IPS DF 4.7 (cell line): ENCODE data around the gene ADORA2A.

Experiments used
- DNase-seq: peaks from one replicate; pipeline ENCODE4 v3.0.0-alpha.2; 2013; ENCODE audit warnings: low spot score; ENCODE audit errors: extremely low read depth

The ADORA2A gene

DNA sequence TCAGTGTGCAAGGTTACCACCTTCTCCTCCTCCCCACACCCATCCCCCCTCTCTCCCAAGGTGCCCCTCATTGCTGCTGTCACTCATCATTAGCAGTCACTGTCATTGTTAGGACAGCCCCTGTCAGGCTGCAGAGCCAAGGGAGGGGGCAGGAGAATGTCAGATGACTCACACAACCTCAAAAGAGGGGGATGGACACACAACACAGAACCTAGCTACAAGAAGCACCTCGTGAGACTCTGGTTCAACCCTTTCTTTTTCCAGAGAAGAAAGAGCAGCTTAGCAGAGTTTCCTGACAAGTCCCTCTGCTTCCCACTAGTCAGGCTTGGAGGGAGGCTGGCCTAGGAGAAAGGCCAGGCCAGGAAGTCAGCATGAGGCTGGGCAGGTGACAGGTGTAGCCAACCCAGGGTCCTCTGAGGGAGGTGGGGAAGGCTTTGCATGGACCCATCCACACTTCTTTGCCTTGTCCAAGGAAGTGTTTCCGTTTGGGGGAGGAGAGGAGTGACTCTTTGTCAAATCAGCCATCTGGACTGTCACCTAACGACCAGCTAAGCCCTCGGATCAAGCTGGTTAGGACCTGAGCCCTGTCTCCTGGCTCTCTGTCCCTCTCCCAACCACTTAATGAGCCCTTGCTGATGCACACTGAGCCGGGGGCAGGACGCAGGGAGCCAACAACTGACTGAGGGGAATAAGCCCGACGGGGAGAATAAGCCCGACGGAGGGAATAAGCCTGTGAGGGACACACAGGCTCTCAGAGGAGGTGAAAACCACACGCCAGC is 18.3 kb downstream of the ADORA2A start:
- DNase-seq = no peak

DNA sequence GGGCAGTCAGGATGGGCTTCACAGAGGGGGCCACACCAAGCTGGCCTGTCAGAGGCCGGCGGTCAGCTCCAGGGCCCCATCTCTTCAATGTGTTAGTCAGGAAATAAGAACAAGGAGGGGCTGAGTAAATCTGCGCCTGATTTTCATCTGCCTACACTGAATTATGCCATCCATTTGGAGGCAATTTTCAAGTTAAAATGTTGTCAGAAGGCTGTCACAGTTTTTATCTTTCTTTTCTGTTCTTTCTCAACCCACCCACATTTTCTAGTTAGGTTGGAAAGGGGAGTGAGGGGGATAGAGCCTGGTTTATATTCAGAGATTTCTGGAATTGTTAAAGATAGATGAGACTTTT is 18.8 kb downstream of the ADORA2A start:
- DNase-seq = no peak

DNA sequence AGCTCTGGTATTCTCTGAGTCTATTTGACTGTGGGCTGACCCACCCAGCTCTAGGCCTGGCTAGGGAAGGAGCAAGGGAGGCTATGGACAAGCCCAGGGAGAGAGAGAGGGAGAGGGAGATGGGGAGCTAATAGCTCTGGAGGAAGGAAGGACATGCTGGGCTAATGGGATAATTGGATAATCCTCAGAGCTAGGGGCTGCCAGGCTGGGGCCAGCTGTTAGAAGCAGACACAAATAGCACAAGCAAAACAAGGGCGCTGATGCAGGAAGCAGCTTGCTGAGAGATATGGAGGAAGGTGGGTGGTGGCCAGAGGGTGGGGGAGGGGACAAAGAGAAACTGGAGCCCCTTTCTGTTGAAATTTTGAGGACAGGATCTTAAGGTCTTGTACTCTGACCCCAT is 23.2 kb downstream of the ADORA2A start:
- no peak for DNase-seq

DNA sequence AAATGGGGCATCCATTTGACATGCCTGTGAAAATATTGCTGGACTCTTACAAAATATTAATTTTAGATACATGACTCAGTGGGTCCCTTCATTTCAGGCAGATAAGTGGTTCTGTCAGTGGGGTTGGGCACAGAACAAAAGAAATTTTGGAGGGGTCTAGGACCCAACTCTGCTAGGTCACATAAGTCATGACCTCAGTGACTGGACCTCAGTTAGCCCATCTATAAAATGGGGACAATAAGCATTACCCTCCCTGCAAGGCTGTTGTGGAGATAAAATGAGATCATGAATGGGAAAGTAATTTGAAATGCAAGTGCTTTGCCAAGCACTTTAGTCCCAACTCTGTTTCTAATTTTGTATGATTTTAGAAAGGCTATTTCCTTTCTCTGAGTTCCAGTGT is 23.8 kb downstream of the ADORA2A start:
- no peak for DNase-seq

DNA sequence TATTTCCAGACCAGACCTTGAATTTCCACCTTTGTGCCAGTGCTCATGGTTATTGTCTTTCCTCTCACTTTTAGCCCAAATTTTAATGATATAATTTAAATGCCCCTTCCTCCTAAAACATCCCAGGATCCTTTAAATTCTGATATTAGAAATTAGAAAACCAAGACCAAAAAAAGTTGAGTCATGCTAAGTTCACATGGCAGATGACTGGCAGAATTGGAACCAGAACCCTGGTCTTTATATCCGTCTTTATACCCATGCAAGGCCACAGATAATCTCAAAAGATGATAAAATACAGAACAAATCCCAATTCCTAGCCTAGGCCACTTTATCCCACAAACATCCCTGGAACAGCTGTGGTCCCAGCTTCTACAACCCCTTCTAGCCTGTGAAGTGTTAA is 26.5 kb downstream of the ADORA2A start:
- no peak for DNase-seq

DNA sequence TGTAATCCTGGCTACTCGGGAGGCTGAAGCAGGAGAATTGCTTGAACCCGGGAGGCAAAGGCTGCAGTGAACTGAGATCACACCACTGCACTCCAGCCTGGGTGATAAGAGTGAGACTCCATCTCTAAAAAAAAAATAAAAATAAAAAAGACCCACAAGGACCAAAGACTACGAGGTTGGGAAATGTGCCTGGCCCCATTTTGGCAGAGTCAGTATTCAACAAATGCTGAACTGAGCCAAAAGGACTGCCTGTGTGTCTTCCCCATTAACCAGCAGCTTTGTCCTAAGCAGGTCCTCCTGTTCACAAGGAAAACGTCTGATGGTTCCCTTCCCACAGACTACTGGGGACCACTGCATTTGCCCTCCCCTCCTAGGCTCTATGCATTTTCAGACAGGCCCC is 27.6 kb downstream of the ADORA2A start:
- DNase-seq = no peak

DNA sequence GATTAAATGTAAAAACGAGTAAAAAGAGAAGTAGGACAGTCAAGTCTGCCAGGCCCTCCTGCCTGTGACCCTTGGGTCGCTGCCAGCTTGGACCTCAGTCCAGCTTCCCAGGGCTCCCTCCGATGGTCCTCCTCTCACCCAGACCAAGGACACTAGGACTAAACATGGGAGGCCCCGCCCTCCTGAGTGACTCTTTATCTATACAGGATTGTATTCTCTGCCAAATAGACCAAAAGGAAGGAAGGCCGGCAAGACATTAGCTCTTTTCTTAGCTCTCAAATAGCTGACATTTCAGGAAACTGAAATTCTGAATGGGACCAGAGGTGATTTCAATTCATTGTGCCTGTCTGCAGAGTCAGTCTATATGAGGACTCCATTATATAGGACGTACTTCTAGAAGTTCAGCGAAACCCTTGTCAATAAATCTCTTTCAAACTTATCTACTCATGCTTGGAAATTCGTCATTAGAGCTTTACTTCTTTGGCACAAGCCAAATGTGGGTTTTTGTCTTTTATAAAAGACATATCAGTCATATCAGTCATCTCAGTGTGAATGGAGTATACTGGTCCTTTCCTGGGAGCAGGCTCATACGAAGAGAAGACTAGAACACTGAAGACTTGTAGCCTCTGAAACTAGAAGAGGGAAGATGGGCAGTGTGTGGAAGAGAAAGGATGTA is 28.5 kb downstream of the ADORA2A start:
- no peak for DNase-seq

DNA sequence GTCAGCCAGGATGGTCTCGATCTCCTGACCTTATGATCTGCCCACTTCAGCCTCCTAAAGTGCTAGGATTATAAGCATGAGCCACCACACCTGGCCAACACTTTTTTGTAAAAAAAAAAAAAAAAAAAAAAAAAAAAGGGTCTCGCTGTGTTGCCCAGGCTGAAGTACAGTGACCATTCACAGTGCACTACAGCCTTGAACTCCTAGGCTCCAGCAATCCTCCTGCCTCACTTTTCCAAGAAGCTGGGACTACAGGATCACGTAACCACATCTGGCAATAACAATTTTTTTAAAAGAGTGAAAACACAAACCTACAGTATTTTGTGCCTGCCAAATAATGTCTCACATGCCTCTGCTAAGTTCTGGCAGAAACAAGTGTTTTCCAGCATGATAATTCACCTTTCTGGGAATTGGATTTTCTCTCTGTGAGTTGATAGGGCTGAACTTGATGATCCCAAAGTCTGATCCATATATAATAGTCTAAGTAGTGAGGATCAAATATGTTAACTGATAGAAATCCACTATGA is 30.6 kb downstream of the ADORA2A start:
- no peak for DNase-seq

DNA sequence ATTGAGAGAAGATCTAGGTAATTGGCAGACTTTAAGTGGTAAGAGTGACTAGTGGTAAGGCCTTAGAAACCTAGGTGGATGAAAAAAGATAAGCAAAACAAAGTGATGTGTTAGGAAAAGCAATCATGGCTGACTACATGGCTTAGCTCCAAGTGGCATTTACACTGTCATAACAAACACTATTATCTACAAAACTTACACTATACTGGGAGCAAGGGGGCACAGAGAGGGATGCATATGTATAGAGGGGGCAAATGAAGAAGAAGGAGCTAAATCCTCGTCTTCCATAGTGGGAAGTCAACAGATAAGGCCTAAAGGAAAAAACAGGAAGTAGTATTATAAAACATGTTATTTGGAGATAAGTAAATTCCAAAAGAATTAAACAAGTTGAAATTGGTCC is 32.5 kb downstream of the ADORA2A start:
- no peak for DNase-seq

DNA sequence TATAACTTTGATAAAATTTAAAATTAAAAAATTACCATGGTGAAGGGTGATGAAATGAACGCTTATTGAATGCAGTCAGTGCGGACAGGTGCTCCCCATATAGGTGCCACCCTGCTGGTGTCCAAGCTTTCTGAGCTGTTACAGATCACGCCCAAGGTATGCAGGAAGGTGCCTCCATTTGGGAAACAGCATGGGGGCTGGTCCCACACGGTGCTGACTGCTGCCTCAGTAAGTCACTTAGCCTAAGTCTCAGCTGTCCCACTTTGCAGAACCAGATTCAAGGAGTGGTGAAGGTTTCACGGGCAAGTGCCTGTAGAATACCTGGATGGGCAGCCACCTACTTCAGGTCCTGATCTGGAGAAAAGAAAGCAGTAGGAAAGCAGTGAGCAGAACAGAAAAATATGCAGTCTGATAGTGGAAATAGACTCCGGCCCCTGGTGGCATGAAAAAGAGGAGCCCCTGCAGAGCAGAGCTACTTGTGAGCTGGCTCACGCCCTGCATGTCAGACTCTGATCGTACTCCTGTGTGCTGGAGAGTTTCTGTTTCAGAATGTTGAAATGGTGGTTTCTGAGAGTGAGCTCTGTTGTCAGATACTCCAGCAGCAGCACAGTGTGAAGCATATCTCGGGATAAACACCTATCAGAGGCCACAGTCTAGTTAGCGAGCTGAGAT is 33.2 kb downstream of the ADORA2A start:
- DNase-seq = no peak

DNA sequence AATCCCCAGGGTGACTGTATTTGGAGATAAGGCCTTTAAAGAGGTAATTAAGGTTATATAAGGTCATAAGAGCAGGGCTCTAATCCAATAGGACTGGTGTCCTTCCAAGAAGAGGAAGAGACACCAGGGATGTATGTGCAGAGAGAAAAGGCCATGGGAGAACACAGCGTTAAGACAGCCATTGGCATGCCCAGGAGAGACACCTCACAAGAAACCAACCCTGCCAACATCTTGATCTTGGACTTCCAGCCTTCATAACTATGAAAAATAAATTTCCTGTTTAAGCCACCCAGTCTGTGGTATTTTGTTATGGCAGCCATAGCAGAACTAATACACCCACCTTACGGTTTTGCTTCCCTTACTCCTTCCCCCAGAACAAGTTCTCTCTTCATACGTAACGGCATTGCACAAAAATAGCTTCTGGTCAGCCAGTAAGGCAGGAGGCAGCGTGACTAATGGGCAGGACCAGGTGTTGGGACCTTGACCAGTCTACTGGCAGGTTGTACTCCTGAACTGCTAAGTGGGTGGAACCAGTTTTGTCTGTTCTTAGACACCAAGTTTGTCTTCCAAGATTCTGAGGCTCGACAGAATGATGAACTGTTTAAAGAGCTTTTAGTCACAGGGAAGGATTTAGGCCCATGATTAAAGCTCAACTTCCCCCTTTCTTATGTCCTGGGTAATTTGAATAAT is 35.8 kb downstream of the ADORA2A start:
- no peak for DNase-seq

DNA sequence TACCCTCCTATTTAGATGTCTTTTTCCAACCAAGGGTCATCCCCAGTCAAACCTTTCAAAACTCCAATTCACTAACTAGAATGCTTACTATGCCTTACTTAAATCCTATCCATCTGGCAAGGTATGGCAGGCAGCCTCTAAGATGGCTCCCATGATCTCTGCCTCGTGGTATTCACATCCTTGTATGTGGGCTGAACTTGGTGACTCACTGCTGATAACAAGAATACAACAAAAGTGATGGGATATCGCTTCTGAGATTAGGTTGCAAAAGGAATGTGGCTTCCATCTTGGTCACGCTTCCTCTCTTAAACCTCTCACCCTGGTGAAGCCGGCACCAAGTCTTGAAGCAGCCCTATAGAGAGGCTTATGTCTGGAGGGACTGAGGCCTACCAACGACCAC is 38.2 kb downstream of the ADORA2A start:
- no peak for DNase-seq

DNA sequence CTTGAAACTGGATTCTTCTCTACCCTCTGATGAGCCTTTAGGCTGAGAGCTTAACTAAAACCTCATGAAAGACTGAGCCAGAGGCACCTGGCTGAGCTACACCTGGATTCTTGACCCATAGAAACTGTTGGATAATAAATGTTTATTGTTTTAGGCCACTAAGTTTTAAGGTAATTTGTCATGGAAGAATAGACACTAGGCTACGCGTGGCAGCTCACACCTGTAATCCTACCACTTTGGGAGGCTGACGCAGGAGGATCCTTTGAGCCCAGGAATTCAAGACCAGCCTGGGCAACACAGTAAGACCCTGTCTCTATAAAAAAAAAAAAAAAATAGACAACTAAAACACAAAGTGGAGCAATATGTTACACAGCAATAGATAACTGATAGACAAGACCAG is 38.6 kb downstream of the ADORA2A start:
- DNase-seq = no peak

DNA sequence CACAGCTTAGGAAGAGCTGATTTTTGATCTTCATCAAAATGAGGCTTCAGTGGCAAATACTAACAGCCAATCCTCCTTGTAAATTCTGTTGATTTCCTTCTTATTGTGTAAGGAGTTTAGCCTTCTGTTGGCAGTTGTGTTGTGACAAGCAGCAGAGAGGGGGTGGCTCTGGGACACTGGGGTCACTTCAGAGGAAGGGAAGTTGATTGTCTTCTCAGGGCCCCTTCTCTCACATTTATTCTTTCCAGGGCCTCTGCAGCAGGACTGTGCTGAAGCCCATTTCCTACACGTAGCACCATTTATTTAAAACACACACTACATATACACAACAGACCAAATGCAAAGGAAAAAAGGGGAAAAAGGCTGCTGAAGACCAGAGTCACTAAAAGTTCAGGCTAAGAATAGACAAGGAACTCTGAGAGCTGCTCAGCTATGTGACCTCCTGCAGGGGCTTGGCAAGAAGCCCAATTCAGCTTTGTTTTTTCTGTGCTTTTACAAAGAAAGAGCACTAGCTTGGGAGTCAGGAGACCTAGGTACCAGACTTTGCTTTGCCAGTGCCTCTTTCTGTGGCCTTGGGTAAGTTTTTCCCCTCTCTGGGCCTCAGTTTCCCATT is 39.4 kb downstream of the ADORA2A start:
- no peak for DNase-seq

DNA sequence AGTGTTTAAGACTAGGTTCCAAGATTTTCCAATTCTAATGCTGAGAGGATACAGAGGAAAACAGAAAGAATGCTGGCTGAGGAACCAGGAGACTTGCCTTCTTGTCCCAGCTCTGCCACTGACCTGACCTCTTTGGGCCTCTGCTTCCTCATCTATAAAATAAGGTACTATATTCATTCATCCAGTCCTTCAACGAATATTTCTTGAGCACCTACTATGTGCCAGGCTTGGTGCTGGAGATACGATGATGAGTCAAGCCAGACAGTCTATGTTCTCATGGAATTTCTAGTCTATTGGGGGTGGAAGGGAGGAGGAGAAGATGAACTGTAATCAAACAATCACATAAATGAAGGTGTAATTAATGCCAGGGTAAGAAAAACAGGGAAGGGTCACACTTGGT is 39.9 kb downstream of the ADORA2A start:
- DNase-seq = no peak

DNA sequence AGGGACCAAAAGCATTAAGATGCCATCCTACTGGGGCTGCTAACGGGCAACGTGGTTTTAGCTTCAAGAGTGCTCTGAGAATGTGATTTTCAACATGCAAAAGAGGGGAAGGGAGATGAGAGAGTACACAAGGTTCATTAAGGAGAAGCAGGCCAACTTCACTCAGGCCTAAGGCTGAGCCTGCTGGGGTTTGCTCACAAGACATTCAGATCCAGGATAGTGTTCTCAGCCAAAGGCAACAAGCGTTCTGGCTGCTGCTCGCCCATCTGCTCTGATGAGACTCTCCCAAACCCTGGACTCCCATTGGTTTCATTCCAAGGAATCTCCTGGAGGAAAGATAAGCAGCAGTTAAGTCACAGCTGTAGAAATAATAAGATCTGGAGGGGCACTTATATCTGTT is 44.2 kb downstream of the ADORA2A start:
- DNase-seq = no peak

DNA sequence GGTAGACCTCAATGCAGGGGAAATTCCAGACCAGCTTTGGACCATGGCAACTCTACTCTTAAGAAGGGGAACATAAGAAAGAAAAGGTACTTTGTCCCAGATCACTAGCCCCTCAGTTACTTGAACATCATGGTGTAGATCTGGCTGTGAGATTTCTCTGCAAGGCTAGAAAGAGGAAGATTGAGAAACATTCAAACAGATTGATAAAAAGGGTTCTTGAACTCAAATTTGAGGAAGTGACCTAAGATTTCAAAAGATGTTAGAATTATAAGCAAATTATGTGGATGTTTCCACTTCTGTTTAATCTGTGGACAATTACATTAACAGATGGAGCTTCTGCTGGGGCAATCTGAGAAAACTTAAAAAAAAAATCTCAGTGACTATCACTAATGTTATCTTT is 45.9 kb downstream of the ADORA2A start:
- DNase-seq = no peak

DNA sequence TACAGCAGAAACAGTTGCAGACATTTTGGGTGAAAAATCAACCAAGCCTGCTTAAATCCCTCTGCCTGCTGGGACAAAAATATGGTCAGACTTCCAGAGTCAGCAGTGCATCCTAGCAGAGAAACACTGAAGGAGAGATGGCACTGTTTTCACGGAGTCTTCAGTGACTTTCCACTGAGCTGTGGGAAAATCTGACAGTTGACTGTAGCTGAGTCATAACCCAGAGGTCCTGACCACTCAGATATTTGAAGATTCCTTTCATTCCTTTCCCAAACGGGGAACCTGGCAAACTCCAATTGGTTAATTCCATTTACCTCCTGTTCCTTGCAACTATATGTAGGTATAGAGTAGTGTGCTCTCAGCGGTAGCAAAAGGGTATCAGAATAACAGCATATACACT is 46.8 kb downstream of the ADORA2A start:
- no peak for DNase-seq

DNA sequence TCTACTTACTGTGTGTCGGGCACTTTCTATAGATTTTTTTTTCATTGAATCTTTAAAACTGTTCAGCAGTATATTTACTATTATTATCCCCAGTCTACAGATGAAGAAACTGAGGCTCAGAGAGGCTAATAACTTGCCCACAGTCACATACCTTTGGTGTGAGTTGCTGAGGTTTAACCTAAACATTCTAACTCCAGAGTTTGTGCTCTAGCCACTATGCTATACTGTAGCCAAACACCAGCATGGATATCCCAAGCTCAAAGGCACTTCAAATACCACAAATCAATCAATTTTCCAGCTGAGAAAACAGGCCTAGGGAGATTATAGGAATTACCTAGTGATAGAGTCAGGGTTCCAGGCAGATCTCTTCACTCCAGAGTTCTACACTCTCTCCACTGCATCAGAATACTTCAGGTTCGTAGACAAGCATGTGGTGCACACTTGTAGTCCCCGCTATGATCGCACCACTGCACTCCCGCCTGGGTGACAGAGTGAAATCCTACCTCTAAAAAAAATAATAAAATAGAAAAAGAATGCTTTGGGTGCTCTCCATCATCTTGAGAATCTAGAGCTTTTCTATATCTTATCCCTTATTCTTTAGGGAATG is 47.4 kb downstream of the ADORA2A start:
- no peak for DNase-seq

DNA sequence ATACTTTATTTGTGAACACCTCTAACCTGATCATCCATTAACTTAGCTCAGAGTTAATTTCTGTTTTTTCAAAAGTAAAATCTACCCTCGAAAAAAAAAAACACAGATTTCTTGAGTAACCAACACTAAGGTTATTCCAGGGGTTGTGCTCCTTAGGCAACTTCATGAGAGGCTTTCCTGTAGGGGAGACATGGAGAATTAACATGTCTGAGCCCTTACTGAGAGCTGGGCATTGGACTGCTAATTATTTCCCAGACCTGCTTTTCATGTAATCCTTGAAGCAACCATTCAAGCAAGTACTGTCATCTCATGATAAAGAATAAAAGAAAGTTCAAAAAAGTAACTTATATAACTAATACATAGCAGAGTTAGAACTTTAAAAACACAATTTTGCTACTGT is 54.2 kb downstream of the ADORA2A start:
- no peak for DNase-seq

DNA sequence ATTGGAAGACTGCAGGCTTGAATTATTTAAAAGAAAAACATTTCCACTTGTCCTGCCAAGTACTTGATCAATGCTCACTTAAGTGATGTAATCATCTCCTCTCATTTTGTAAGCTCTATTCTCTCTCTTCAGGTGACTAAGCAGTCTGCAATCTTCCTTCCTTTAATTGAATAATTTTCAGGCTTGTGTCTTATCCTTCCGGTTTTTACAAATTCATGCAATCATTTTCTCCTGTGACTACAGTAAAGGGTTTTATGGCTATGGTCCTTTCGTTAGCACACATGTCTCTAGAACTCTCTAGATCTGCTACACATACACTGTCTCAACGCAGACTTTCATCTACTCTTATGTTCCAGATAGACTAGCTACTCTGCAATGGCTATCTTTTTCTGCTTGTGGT is 55.2 kb downstream of the ADORA2A start:
- DNase-seq = no peak
